ENCODE measurements around the gene MAP2K5.

DNA sequence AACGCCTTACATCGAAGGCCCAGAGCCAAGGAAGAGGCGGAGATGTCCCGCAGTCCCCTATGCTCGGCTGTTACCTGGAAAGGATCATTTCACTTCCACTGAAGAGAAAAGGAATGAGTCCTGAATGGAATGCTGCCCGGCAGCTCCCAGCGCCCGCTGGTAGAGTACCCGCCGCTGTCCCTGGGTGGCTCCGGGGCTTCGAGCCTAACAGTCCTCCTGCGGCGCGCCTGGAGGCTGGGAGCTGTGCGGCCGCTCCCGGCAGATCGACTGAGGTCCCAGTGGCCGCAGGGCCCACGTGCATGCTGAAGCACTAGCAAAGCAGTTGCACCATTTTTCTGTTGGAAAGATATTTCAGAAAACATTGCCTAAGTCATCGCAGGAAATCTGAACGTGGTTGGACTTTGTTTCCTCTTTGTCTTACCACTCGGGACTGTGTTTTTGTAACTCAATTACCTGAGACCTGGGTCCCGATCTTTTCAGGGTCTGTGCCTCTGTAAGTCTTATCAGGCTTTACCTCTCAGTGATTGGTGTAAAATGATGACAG, 296.4 kb downstream of the MAP2K5 start:
- TF ChIP-seq, protein P1, sequence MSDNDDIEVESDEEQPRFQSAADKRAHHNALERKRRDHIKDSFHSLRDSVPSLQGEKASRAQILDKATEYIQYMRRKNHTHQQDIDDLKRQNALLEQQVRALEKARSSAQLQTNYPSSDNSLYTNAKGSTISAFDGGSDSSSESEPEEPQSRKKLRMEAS (IDR thresholded peaks at IDR 0.05), result peak; percentile 93
- TF ChIP-seq ZBTB7A (IDR thresholded peaks at IDR 0.05; ENCODE audit: low read depth), result no peak
- TF ChIP-seq FOXM1 (IDR thresholded peaks at IDR 0.05; ENCODE audit: borderline replicate concordance, low read depth), result no peak
- no peak for TF ChIP-seq EP300 (IDR thresholded peaks at IDR 0.05; ENCODE audit: borderline replicate concordance)
- no peak for TF ChIP-seq RAD21 (IDR thresholded peaks at IDR 0.05; ENCODE audit: low read depth)
- TF ChIP-seq CEBPB (IDR thresholded peaks at IDR 0.05), result no peak
- TF ChIP-seq, protein P2, sequence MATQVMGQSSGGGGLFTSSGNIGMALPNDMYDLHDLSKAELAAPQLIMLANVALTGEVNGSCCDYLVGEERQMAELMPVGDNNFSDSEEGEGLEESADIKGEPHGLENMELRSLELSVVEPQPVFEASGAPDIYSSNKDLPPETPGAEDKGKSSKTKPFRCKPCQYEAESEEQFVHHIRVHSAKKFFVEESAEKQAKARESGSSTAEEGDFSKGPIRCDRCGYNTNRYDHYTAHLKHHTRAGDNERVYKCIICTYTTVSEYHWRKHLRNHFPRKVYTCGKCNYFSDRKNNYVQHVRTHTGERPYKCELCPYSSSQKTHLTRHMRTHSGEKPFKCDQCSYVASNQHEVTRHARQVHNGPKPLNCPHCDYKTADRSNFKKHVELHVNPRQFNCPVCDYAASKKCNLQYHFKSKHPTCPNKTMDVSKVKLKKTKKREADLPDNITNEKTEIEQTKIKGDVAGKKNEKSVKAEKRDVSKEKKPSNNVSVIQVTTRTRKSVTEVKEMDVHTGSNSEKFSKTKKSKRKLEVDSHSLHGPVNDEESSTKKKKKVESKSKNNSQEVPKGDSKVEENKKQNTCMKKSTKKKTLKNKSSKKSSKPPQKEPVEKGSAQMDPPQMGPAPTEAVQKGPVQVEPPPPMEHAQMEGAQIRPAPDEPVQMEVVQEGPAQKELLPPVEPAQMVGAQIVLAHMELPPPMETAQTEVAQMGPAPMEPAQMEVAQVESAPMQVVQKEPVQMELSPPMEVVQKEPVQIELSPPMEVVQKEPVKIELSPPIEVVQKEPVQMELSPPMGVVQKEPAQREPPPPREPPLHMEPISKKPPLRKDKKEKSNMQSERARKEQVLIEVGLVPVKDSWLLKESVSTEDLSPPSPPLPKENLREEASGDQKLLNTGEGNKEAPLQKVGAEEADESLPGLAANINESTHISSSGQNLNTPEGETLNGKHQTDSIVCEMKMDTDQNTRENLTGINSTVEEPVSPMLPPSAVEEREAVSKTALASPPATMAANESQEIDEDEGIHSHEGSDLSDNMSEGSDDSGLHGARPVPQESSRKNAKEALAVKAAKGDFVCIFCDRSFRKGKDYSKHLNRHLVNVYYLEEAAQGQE (IDR thresholded peaks at IDR 0.05; ENCODE audit: low read depth), result no peak
- no peak for TF ChIP-seq EGR1 (IDR thresholded peaks at IDR 0.05)
- TF ChIP-seq, protein P3, sequence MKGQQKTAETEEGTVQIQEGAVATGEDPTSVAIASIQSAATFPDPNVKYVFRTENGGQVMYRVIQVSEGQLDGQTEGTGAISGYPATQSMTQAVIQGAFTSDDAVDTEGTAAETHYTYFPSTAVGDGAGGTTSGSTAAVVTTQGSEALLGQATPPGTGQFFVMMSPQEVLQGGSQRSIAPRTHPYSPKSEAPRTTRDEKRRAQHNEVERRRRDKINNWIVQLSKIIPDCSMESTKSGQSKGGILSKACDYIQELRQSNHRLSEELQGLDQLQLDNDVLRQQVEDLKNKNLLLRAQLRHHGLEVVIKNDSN (IDR thresholded peaks at IDR 0.05), result 0 out of 2 replicates have a peak, but pooled peaks have one; percentile 33
- TF ChIP-seq TCF12 (IDR thresholded peaks at IDR 0.05; ENCODE audit: low read depth), result no peak
- no peak for TF ChIP-seq TEAD4 (IDR thresholded peaks at IDR 0.05)
- TF ChIP-seq CREB1 (IDR thresholded peaks at IDR 0.05; ENCODE audit: low read depth), result no peak
- no peak for TF ChIP-seq YY1 (IDR thresholded peaks at IDR 0.05; ENCODE audit: low read depth)
- no peak for TF ChIP-seq TAF1 (IDR thresholded peaks at IDR 0.05; ENCODE audit: low read depth)
